ENCODE measurements around the gene MOB3B. TPM values are rescaled to one million over a fixed set of nuclear protein-coding genes. Genes with fewer than 3 reads are reported as not detected.

The MOB3B gene
- total RNA-seq, 1 donor from 2014 or later = 17.8 TPM

- intact Hi-C loops (cut with DNase I) = loop anchor here (5.0 kb wide), 1 partner anchor 217 kb away; no protein-coding TSS in a partner anchor
- Histone ChIP-seq H3K36me3 (no peaks in the 10 kb centered on the region), H3K4me3 (no peak overlapping the region), H3K27ac (no peak overlapping the region), H3K27me3 (no peaks in the 10 kb centered on the region), H3K4me1 (peaks cover 29% of the 10 kb centered on the region), H3K9me3 (no peaks in the 10 kb centered on the region)
- DNase-seq = no peak
- TF ChIP-seq CTCF (IDR thresholded peaks at IDR 0.05) = no peak
- peak; percentile 50 for ATAC-seq
These were observed 194.5 kb downstream of the MOB3B start for GRCh38 chr9:27335075-27335474.

- intact Hi-C loops (cut with DNase I) = no loop called here
- H3K27ac ChIP-seq = no peak overlapping the region
- H3K4me3 ChIP-seq = no peak overlapping the region
- peak; percentile 93 for TF ChIP-seq CTCF (IDR thresholded peaks at IDR 0.05)
- peaks cover 7% of the 10 kb centered on the region for H3K36me3 ChIP-seq
- DNase-seq (no peak), ATAC-seq (peak; percentile 86)
- H3K9me3 ChIP-seq = no peaks in the 10 kb centered on the region
- no peaks in the 10 kb centered on the region for H3K27me3 ChIP-seq
- peaks cover 14% of the 10 kb centered on the region for H3K4me1 ChIP-seq
These were observed 196.2 kb downstream of the MOB3B start for GRCh38 chr9:27333241-27334052.

- H3K9me3 ChIP-seq = no peaks in the 10 kb centered on the region
- peaks cover 4% of the 10 kb centered on the region for H3K4me1 ChIP-seq
- no peaks in the 10 kb centered on the region for H3K27me3 ChIP-seq
- ATAC-seq (no peak), DNase-seq (no peak)
- no peak overlapping the region for H3K4me3 ChIP-seq
- peaks cover 7% of the 10 kb centered on the region for H3K36me3 ChIP-seq
- intact Hi-C loops (cut with DNase I) = no loop called here
- no peak for TF ChIP-seq CTCF (IDR thresholded peaks at IDR 0.05)
- no peak overlapping the region for H3K27ac ChIP-seq
These were observed 198.2 kb downstream of the MOB3B start for GRCh38 chr9:27331393-27331792.

- no peak overlapping the region for H3K27ac ChIP-seq
- no peak for DNase-seq
- no peaks in the 10 kb centered on the region for H3K9me3 ChIP-seq
- H3K4me1 ChIP-seq = peaks cover 4% of the 10 kb centered on the region
- peaks cover 7% of the 10 kb centered on the region for H3K36me3 ChIP-seq
- intact Hi-C loops (cut with DNase I) = no loop called here
- no peak for ATAC-seq
- H3K4me3 ChIP-seq = no peak overlapping the region
- no peaks in the 10 kb centered on the region for H3K27me3 ChIP-seq
- TF ChIP-seq CTCF (IDR thresholded peaks at IDR 0.05) = no peak
These were observed 200.3 kb downstream of the MOB3B start for GRCh38 chr9:27329291-27329690.

- DNase-seq (no peak), ATAC-seq (no peak)
- H3K27ac ChIP-seq = no peak overlapping the region
- H3K4me1 ChIP-seq = peaks cover 3% of the 10 kb centered on the region
- H3K36me3 ChIP-seq = peaks cover 7% of the 10 kb centered on the region
- intact Hi-C loops (cut with DNase I) = no loop called here
- H3K27me3 ChIP-seq = no peaks in the 10 kb centered on the region
- no peaks in the 10 kb centered on the region for H3K9me3 ChIP-seq
- H3K4me3 ChIP-seq = no peak overlapping the region
- no peak for TF ChIP-seq CTCF (IDR thresholded peaks at IDR 0.05)
These were observed 201.1 kb downstream of the MOB3B start for GRCh38 chr9:27328483-27328882.

Data from upper lobe of right lung (tissue), 1 donor.